Vagina (tissue), 2 donors: ENCODE data around the gene ALG8.

Experiments used
- CTCF ChIP-seq, 3 experiments: fragments of 450-650 bp in 2 of 3; fragments of 200-600 bp in 1 of 3; sonication (generic) in 1 of 3; IDR thresholded peaks; one replicate each; pipeline ENCODE4 v1.5.1; 2017 to 2019; ENCODE audit warnings: antibody characterized with exemption in 3 of 3, mild to moderate bottlenecking in 2 of 3, moderate library complexity in 2 of 3
- POLR2A ChIP-seq, 2 donors: fragments of 450-650 bp; IDR thresholded peaks; one replicate each; pipeline ENCODE4 v1.6.1; 2017; ENCODE audit warnings: antibody characterized with exemption in 2 of 2, mild to moderate bottlenecking in 2 of 2, moderate library complexity in 2 of 2
- POLR2AphosphoS5 ChIP-seq, 2 donors: sonication (generic); formaldehyde crosslinking; IDR thresholded peaks; one replicate each; pipeline ENCODE4 v1.9.0; 2017; ENCODE audit warnings: antibody characterized with exemption in 2 of 2, mild to moderate bottlenecking in 2 of 2, low read depth in 1 of 2; ENCODE audit not compliant: insufficient read depth in 1 of 2

- TF ChIP-seq CTCF (IDR thresholded peaks at IDR 0.05) = no peak
- no peak for TF ChIP-seq POLR2A (IDR thresholded peaks at IDR 0.05)
- TF ChIP-seq POLR2AphosphoS5 (IDR thresholded peaks at IDR 0.05; ENCODE audit: insufficient read depth in 1 of 2, low read depth in 1 of 2) = no peak
Observed at GRCh38 chr11:78083021-78083420, 56.4 kb downstream of the ALG8 start.
